HEK293T (cell line): ENCODE results near the gene SMC5.

Experiments used
- ARNT ChIP-seq: fragments of 450-650 bp; IDR thresholded peaks from 2 replicates; pipeline ENCODE4 v1.6.1; 2017; ENCODE audit warnings: mild to moderate bottlenecking
- BHLHE40 ChIP-seq: fragments of 450-650 bp; IDR thresholded peaks from 2 replicates; pipeline ENCODE4 v1.6.1; 2016; ENCODE audit warnings: mild to moderate bottlenecking, moderate library complexity, borderline replicate concordance
- CTBP1 ChIP-seq: fragments of 450-650 bp; IDR thresholded peaks from 2 replicates; pipeline ENCODE4 v1.6.1; 2016; ENCODE audit warnings: borderline replicate concordance
- FOXK2 ChIP-seq: fragments of 450-650 bp; IDR thresholded peaks from 2 replicates; pipeline ENCODE4 v1.6.1; 2016; ENCODE audit warnings: mild to moderate bottlenecking
- FOXM1 ChIP-seq: fragments of 450-650 bp; IDR thresholded peaks from 2 replicates; pipeline ENCODE4 v1.6.1; 2017; ENCODE audit warnings: mild to moderate bottlenecking, borderline replicate concordance
- HDGF ChIP-seq: fragments of 450-650 bp; IDR thresholded peaks from 2 replicates; pipeline ENCODE4 v1.6.1; 2017; ENCODE audit warnings: antibody characterized with exemption, borderline replicate concordance
- L3MBTL2 ChIP-seq: fragments of 450-650 bp; conservative IDR thresholded peaks from 2 replicates; pipeline ENCODE4 v1.6.1; 2016; ENCODE audit warnings: mild to moderate bottlenecking
- LEF1 ChIP-seq: fragments of 450-650 bp; IDR thresholded peaks from 2 replicates; pipeline ENCODE4 v1.6.1; 2017; ENCODE audit warnings: mild to moderate bottlenecking, borderline replicate concordance
- SP1 ChIP-seq: fragments of 450-650 bp; IDR thresholded peaks from 2 replicates; pipeline ENCODE4 v1.6.1; 2017
- SUZ12 ChIP-seq: fragments of 450-650 bp; IDR thresholded peaks from 2 replicates; pipeline ENCODE4 v1.6.1; 2016; ENCODE audit warnings: mild to moderate bottlenecking
- TARDBP ChIP-seq: fragments of 450-650 bp; IDR thresholded peaks from 2 replicates; pipeline ENCODE4 v1.6.1; 2016
- ZNF384 ChIP-seq: fragments of 450-650 bp; IDR thresholded peaks from 2 replicates; pipeline ENCODE4 v1.6.1; 2016

- TF ChIP-seq FOXK2 (no peak), SP1 (no peak), FOXM1 (no peak), TARDBP (no peak), LEF1 (no peak), ARNT (no peak), ZNF384 (no peak), HDGF (no peak), BHLHE40 (no peak), L3MBTL2 (no peak), CTBP1 (no peak), SUZ12 (no peak)
Measured at GRCh38 chr9:70389621-70390266, 131.0 kb downstream of the SMC5 start.
